Activated T-cell treated with anti-CD3 and anti-CD28 coated beads, Interleukin-2, amount 50 U/mL, for 24 hours (primary cell): ENCODE data around the gene PHGDH.
A peak's percentile ranks its signal among the peaks of the same experiment; 100 is the strongest.

Experiments
- DNase-seq: peaks from one replicate; pipeline ENCODE4 v3.0.0-alpha.2; 2020
- H3K27ac Mint-ChIP-seq: 2 replicates; pipeline ENCODE4 v1.8.0; 2020; ENCODE audit warnings: mild to moderate bottlenecking, mixed read lengths
- H3K27me3 Mint-ChIP-seq: 2 replicates; pipeline ENCODE4 v1.8.0; 2020; ENCODE audit warnings: mixed read lengths
- H3K36me3 Mint-ChIP-seq: 2 replicates; pipeline ENCODE4 v1.8.0; 2020; ENCODE audit warnings: low read depth, mixed read lengths
- H3K4me1 Mint-ChIP-seq: 2 replicates; pipeline ENCODE4 v1.8.0; 2020; ENCODE audit warnings: low read depth, mixed read lengths
- H3K4me3 Mint-ChIP-seq: 2 replicates; pipeline ENCODE4 v1.8.0; 2020; ENCODE audit warnings: mild to moderate bottlenecking, moderate library complexity, mixed read lengths
- H3K9me3 Mint-ChIP-seq: 2 replicates; pipeline ENCODE4 v1.8.0; 2020; ENCODE audit warnings: mixed read lengths

PHGDH gene

GRCh38 chr1:119732465-119733168 lies 20.9 kb downstream of the PHGDH start:
- Mint-ChIP-seq H3K27ac (no peak overlapping the region), H3K4me1 (no peaks in the 10 kb centered on the region), H3K9me3 (no peaks in the 10 kb centered on the region), H3K36me3 (peaks cover 79% of the 10 kb centered on the region), H3K27me3 (no peaks in the 10 kb centered on the region), H3K4me3 (no peak overlapping the region)
- no peak for DNase-seq

- no peak overlapping the region for H3K27ac Mint-ChIP-seq
Measured at GRCh38 chr1:119733754-119734153, 22.0 kb downstream of the PHGDH start.

DNA sequence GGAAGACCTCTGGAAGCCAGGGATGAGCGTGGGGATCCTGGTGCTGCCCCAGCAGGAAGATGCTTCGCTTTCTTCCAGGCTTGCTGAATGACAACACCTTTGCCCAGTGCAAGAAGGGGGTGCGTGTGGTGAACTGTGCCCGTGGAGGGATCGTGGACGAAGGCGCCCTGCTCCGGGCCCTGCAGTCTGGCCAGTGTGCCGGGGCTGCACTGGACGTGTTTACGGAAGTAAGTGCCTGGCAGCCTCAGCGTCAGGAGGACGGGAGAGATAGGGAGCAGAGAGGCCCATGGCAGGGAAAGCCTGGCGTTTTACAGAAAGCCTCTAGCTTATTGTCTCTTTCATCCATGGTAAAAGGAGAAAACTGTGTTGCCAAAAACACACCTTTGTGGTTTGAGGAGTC lies 23.5 kb downstream of the PHGDH start:
- no peaks in the 10 kb centered on the region for H3K9me3 Mint-ChIP-seq
- no peak overlapping the region for H3K4me3 Mint-ChIP-seq
- H3K36me3 Mint-ChIP-seq = peaks cover 77% of the 10 kb centered on the region
- DNase-seq = no peak
- no peaks in the 10 kb centered on the region for H3K27me3 Mint-ChIP-seq
- no peak overlapping the region for H3K27ac Mint-ChIP-seq
- no peaks in the 10 kb centered on the region for H3K4me1 Mint-ChIP-seq

More at GRCh38 chr1:119733754-119734153, 22.0 kb downstream of the PHGDH start:
- no peak overlapping the region for H3K4me3 Mint-ChIP-seq
- DNase-seq = no peak
- peaks cover 78% of the 10 kb centered on the region for H3K36me3 Mint-ChIP-seq
- H3K9me3 Mint-ChIP-seq = no peaks in the 10 kb centered on the region
- no peaks in the 10 kb centered on the region for H3K4me1 Mint-ChIP-seq
- H3K27me3 Mint-ChIP-seq = no peaks in the 10 kb centered on the region

DNA sequence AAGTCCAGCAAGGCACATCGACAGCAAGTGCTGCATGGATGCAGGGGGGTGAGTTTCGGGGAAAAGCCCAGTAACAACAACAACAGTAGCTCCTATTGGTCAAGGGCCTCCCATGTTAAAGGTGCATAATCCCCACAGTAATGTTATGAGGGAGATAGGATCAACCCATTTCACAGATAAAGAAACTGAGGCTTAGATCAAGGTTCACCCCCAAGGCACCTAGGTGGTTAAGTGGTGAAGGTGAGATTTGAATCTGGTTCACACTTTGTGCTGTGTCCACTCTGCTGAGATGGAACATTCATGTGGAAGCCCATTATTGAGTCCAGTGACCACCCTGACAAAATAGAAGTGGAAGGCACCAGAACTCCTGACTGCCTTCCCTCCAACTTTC lies 24.9 kb downstream of the PHGDH start:
- Mint-ChIP-seq H3K9me3 (no peaks in the 10 kb centered on the region), H3K27ac (no peak overlapping the region), H3K36me3 (peaks cover 76% of the 10 kb centered on the region), H3K27me3 (no peaks in the 10 kb centered on the region), H3K4me3 (no peak overlapping the region), H3K4me1 (no peaks in the 10 kb centered on the region)
- DNase-seq = no peak

DNA sequence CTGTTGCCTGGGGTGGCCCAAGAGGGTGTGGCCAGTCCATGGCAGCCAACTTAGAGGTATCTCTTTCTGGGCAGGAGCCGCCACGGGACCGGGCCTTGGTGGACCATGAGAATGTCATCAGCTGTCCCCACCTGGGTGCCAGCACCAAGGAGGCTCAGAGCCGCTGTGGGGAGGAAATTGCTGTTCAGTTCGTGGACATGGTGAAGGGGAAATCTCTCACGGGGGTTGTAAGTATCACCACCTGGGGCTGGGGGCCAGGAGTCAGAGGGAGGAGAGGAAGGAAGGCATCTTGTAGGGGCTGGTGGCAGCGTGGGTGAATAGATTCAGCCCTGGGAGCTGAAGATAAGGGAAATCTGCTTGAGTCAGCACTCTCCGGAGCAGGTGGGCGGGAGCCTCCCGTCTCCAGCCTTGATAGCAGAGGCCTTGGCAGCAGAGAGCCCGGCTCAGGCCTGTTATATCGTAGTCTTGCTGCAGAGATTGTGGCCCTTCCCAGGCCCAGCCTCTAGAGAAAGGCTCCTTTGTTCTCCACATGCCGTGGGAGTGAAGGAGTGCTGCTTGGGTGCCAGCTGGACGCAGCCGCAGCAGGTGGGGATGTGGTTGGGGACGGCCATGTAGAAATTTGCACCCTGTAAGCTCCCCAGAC lies 25.4 kb downstream of the PHGDH start:
- no peaks in the 10 kb centered on the region for H3K4me1 Mint-ChIP-seq
- no peaks in the 10 kb centered on the region for H3K27me3 Mint-ChIP-seq
- H3K4me3 Mint-ChIP-seq = no peak overlapping the region
- H3K36me3 Mint-ChIP-seq = peaks cover 73% of the 10 kb centered on the region
- no peak overlapping the region for H3K27ac Mint-ChIP-seq
- no peak for DNase-seq
- H3K9me3 Mint-ChIP-seq = no peaks in the 10 kb centered on the region

- no peaks in the 10 kb centered on the region for H3K4me1 Mint-ChIP-seq
Measured at GRCh38 chr1:119738100-119738720, 26.5 kb downstream of the PHGDH start.

GRCh38 chr1:119739150-119739549 lies 27.4 kb downstream of the PHGDH start:
- no peak overlapping the region for H3K27ac Mint-ChIP-seq
- peaks cover 79% of the 10 kb centered on the region for H3K36me3 Mint-ChIP-seq
- no peaks in the 10 kb centered on the region for H3K27me3 Mint-ChIP-seq
- no peak overlapping the region for H3K4me3 Mint-ChIP-seq
- no peak for DNase-seq
- H3K4me1 Mint-ChIP-seq = peaks cover 5% of the 10 kb centered on the region
- H3K9me3 Mint-ChIP-seq = no peaks in the 10 kb centered on the region

More at GRCh38 chr1:119738100-119738720, 26.5 kb downstream of the PHGDH start:
- no peaks in the 10 kb centered on the region for H3K27me3 Mint-ChIP-seq
- no peaks in the 10 kb centered on the region for H3K9me3 Mint-ChIP-seq
- H3K4me3 Mint-ChIP-seq = no peak overlapping the region
- H3K27ac Mint-ChIP-seq = peak overlapping the region; percentile 27
- no peak for DNase-seq
- H3K36me3 Mint-ChIP-seq = peaks cover 74% of the 10 kb centered on the region

GRCh38 chr1:119740261-119740660 lies 28.5 kb downstream of the PHGDH start:
- Mint-ChIP-seq H3K4me3 (no peak overlapping the region), H3K36me3 (peaks cover 74% of the 10 kb centered on the region), H3K27ac (no peak overlapping the region), H3K4me1 (peaks cover 9% of the 10 kb centered on the region), H3K27me3 (no peaks in the 10 kb centered on the region), H3K9me3 (no peaks in the 10 kb centered on the region)
- no peak for DNase-seq

DNA sequence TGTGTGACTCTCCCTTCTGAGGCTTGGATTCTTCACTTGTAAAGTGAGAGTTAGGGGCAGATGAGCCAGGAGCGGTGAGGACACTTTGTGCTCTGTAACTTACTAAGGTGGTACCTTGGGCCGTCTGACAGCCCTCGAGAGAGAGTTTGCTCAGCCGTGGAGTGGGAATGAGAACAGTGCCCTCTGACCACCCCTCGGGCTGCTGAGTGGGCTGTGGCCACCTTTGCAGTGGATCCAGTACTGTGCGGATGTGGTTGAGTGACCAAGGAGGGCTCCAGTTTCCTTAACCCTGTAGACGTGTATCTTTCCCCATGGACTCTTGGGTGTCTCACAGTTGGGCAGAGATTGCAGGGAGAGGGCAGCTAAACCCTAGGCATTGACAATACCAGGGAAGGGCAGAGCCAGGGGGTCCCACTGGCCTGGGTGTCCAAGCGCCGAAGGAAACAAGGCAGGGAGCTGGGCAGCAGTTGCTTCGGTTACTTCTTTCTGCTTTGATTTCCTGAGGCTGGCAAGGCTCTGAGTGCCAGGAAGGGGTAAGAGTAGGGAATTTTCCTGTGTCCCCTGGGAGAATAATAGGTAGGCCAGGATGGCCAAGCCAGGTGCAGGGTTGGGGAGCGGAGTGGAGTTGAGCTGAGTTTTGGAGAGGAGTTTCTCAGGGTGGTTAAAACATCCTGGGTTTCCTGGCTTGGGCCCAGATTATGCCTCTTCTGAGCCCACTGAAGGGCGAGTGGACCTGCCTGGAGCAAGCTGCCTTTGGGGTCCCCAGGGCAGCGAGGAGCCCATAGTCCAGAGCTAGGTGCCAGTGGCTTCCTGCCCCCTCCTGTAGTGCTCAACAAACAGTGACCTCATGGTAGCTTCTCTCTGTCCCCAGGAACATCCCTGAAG lies 29.4 kb downstream of the PHGDH start:
- Mint-ChIP-seq H3K36me3 (peaks cover 65% of the 10 kb centered on the region), H3K9me3 (no peaks in the 10 kb centered on the region), H3K27ac (no peak overlapping the region), H3K27me3 (no peaks in the 10 kb centered on the region), H3K4me1 (peaks cover 16% of the 10 kb centered on the region), H3K4me3 (no peak overlapping the region)
- DNase-seq = no peak

- Mint-ChIP-seq H3K36me3 (peaks cover 54% of the 10 kb centered on the region), H3K27ac (no peak overlapping the region), H3K27me3 (no peaks in the 10 kb centered on the region), H3K9me3 (no peaks in the 10 kb centered on the region), H3K4me1 (peaks cover 20% of the 10 kb centered on the region), H3K4me3 (no peak overlapping the region)
- DNase-seq = no peak
Measured at GRCh38 chr1:119742202-119742601, 30.5 kb downstream of the PHGDH start.

DNA sequence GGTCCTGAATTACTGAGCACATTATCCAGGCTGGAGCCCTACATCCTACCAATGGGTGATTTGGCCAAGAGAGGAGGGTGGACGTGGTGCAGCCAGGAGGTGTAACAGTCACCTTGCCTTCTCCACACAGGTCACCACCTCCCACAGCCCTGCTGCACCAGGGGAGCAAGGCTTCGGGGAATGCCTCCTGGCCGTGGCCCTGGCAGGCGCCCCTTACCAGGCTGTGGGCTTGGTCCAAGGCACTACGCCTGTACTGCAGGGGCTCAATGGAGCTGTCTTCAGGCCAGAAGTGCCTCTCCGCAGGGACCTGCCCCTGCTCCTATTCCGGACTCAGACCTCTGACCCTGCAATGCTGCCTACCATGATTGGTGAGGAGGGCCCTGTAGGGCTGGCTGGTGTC lies 30.9 kb downstream of the PHGDH start:
- no peak overlapping the region for H3K4me3 Mint-ChIP-seq
- H3K9me3 Mint-ChIP-seq = no peaks in the 10 kb centered on the region
- H3K4me1 Mint-ChIP-seq = peaks cover 21% of the 10 kb centered on the region
- H3K36me3 Mint-ChIP-seq = peaks cover 53% of the 10 kb centered on the region
- DNase-seq = no peak
- H3K27me3 Mint-ChIP-seq = no peaks in the 10 kb centered on the region
- H3K27ac Mint-ChIP-seq = no peak overlapping the region

DNA sequence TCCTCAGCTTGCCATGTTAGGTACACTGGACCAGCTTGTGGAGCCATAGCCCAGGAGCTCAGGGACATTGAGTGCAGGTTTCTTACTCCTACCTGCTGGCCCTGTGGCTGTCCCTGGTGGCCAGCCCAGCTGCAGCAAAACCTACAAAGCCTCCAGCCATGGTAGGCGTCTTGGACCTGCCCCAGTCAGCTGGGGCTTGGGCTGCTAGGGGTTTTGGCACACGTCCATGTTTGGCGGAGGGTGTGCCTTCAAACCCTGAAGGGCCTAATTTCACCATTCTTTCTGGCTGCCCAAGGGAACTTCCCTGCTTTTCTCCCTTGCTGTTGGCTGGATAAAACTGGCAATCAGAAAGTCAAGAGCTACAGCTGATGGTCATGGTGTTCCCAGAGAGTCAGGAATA lies 31.6 kb downstream of the PHGDH start:
- no peak overlapping the region for H3K27ac Mint-ChIP-seq
- H3K4me3 Mint-ChIP-seq = no peak overlapping the region
- H3K4me1 Mint-ChIP-seq = peaks cover 22% of the 10 kb centered on the region
- H3K36me3 Mint-ChIP-seq = peaks cover 46% of the 10 kb centered on the region
- H3K9me3 Mint-ChIP-seq = no peaks in the 10 kb centered on the region
- no peak for DNase-seq
- H3K27me3 Mint-ChIP-seq = no peaks in the 10 kb centered on the region

DNA sequence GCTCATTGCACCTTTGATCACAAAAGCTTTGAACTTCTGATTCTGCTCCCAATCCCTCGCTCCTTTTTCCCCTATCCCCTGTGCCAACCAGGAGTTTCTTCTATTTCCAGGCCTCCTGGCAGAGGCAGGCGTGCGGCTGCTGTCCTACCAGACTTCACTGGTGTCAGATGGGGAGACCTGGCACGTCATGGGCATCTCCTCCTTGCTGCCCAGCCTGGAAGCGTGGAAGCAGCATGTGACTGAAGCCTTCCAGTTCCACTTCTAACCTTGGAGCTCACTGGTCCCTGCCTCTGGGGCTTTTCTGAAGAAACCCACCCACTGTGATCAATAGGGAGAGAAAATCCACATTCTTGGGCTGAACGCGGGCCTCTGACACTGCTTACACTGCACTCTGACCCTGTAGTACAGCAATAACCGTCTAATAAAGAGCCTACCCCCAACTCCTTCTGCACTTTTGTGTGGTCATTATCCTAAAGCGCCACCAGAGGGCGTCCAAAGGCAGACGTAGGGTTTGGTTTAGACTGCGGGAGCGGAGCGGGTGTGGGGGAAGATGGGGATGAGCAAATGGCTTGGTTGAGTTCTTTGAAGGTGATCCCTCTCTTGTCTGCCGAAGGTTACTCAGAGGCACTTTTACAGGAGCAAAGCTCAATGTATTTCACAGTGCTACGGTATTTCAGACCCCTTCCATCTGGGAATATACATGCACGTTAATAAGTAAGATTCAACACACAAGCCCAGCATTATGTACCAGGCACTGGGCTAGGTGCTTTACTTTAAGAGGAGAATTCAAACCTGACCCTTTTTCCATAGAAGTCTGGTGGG lies 32.3 kb downstream of the PHGDH start:
- no peaks in the 10 kb centered on the region for H3K9me3 Mint-ChIP-seq
- DNase-seq = peak; percentile 64
- H3K27ac Mint-ChIP-seq = no peak overlapping the region
- H3K27me3 Mint-ChIP-seq = no peaks in the 10 kb centered on the region
- H3K36me3 Mint-ChIP-seq = peaks cover 44% of the 10 kb centered on the region
- H3K4me3 Mint-ChIP-seq = no peak overlapping the region
- H3K4me1 Mint-ChIP-seq = peaks cover 22% of the 10 kb centered on the region

DNA sequence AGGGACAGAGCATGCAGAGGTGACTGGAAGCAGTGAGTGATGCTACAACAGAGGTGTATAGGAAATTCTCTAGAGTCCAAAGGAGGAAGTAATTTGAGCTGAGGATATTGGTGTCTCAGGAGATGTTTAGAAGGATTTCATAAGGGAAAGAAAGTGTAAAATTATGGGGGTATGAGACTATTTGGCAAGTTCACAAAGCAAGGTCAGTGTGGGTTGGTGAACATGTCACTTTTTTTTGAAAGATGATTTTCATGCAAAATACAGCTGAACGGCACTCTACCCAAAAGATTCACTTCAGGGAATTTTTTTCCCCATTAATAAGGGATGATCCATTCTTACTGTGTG lies 32.8 kb downstream of the PHGDH start:
- peaks cover 22% of the 10 kb centered on the region for H3K4me1 Mint-ChIP-seq
- H3K9me3 Mint-ChIP-seq = no peaks in the 10 kb centered on the region
- DNase-seq = no peak
- H3K27ac Mint-ChIP-seq = no peak overlapping the region
- peaks cover 38% of the 10 kb centered on the region for H3K36me3 Mint-ChIP-seq
- no peak overlapping the region for H3K4me3 Mint-ChIP-seq
- H3K27me3 Mint-ChIP-seq = no peaks in the 10 kb centered on the region
